ENCODE data around the gene BABAM2.

- TF ChIP-seq, protein P1, sequence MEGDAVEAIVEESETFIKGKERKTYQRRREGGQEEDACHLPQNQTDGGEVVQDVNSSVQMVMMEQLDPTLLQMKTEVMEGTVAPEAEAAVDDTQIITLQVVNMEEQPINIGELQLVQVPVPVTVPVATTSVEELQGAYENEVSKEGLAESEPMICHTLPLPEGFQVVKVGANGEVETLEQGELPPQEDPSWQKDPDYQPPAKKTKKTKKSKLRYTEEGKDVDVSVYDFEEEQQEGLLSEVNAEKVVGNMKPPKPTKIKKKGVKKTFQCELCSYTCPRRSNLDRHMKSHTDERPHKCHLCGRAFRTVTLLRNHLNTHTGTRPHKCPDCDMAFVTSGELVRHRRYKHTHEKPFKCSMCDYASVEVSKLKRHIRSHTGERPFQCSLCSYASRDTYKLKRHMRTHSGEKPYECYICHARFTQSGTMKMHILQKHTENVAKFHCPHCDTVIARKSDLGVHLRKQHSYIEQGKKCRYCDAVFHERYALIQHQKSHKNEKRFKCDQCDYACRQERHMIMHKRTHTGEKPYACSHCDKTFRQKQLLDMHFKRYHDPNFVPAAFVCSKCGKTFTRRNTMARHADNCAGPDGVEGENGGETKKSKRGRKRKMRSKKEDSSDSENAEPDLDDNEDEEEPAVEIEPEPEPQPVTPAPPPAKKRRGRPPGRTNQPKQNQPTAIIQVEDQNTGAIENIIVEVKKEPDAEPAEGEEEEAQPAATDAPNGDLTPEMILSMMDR (IDR thresholded peaks at IDR 0.05) = no peak
- TF ChIP-seq POLR2AphosphoS5 (IDR thresholded peaks at IDR 0.05) = no peak
These were observed 172.3 kb downstream of the BABAM2 start for GRCh38 chr2:28062867-28063266.
